Keratinocyte (primary cell): Measurements from ENCODE around the gene SF3B2.
"Not testable (repeated sequence)": the region's sequence is repeated elsewhere in the genome, so short reads cannot be mapped to it uniquely, and the experiment has no call there.

Experiments
- CTCF ChIP-seq, 3 experiments: IDR thresholded peaks in 1 of 3; conservative IDR thresholded peaks in 1 of 3; optimal IDR thresholded peaks in 1 of 3; 2 replicates in 2 of 3; 3 replicates in 1 of 3; pipeline versions ENCODE3 to v1.5.1; 2011; ENCODE audit warnings: low read length in 3 of 3, mild to moderate bottlenecking in 3 of 3, moderate library complexity in 2 of 3, control low read depth in 1 of 3, inconsistent platforms in 1 of 3; ENCODE audit not compliant: insufficient read depth in 2 of 3; ENCODE audit errors: extremely low read depth in 1 of 3
- EZH2 ChIP-seq: IDR thresholded peaks from one replicate; pipeline ENCODE4 v1.6.1; 2012; ENCODE audit warnings: inconsistent platforms, mild to moderate bottlenecking, low read length, moderate library complexity

DNA sequence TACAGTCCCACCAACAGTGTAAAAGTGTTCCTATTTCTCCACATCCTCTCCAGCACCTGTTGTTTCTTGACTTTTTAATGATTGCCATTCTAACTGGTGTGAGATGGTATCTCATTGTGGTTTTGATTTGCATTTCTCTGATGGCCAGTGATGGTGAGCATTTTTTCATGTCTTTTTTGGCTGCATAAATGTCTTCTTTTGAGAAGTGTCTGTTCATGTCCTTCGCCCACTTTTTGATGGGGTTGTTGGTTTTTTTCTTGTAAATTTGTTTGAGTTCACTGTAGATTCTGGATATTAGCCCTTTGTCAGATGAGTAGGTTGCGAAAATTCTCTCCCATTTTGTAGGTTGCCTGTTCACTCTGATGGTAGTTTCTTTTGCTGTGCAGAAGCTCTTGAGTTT is 40.0 kb downstream of the SF3B2 start:
- TF ChIP-seq EZH2; CTCF (optimal IDR thresholded peaks at IDR 0.05 in 1 of 3, IDR thresholded peaks at IDR 0.05 in 1 of 3, conservative IDR thresholded peaks at IDR 0.05 in 1 of 3; ENCODE audit: extremely low read depth in 1 of 3, insufficient read depth in 2 of 3, low read length in 3 of 3): not testable (repeated sequence)
